GM23338 (cell line): Measurements from ENCODE around the gene GRK3. TPM values are rescaled to one million over a fixed set of nuclear protein-coding genes. Genes with fewer than 3 reads are reported as not detected.

Source experiments
- ATAC-seq: fragments of 200-7000 bp; cut with Tn5 transposase; 3 replicates; pipeline ENCODE4 v1.9.1; 2020
- DNase-seq: peaks from one replicate; pipeline ENCODE4 v3.0.0-alpha.2; 2015; ENCODE audit warnings: low spot score
- H2AFZ ChIP-seq: fragments of 200-600 bp; sonication (generic); 2 replicates; pipeline ENCODE4 v1.8.0; 2016; ENCODE audit warnings: antibody characterized with exemption, mild to moderate bottlenecking, moderate library complexity
- H3F3A ChIP-seq: fragments of 200-600 bp; sonication (generic); replicated peaks from 2 replicates; pipeline ENCODE4 v1.8.0; 2017; ENCODE audit warnings: antibody characterized with exemption, mixed run types, low read depth
- H3K27ac ChIP-seq: fragments of 200-600 bp; sonication (generic); 2 replicates; pipeline ENCODE4 v1.6.1; 2016; ENCODE audit warnings: low read depth
- H3K27me3 ChIP-seq: fragments of 200-600 bp; sonication (generic); 2 replicates; pipeline ENCODE4 v1.8.0; 2016; ENCODE audit warnings: mild to moderate bottlenecking, mixed run types, moderate library complexity; ENCODE audit not compliant: insufficient read depth
- H3K36me3 ChIP-seq: fragments of 200-600 bp; sonication (generic); 2 replicates; pipeline ENCODE4 v1.8.0; 2016; ENCODE audit warnings: mild to moderate bottlenecking; ENCODE audit not compliant: insufficient read depth
- H3K4me1 ChIP-seq: fragments of 200-600 bp; sonication (generic); 2 replicates; pipeline ENCODE4 v1.8.0; 2016; ENCODE audit warnings: mild to moderate bottlenecking, moderate library complexity; ENCODE audit not compliant: insufficient read depth
- H3K4me2 ChIP-seq: fragments of 200-600 bp; sonication (generic); 2 replicates; pipeline ENCODE4 v1.7.1; 2017; ENCODE audit warnings: mixed run types
- H3K4me3 ChIP-seq: fragments of 200-600 bp; sonication (generic); 2 replicates; pipeline ENCODE4 v1.6.1; 2016; ENCODE audit warnings: mixed run types
- H3K79me2 ChIP-seq: fragments of 200-600 bp; sonication (generic); replicated peaks from 2 replicates; pipeline ENCODE4 v1.8.0; 2017; ENCODE audit warnings: mild to moderate bottlenecking; ENCODE audit not compliant: insufficient read depth
- H3K9me2 ChIP-seq: fragments of 200-600 bp; sonication (generic); 2 replicates; pipeline ENCODE4 v1.8.0; 2017; ENCODE audit not compliant: insufficient read depth
- H4K20me1 ChIP-seq: fragments of 200-600 bp; sonication (generic); replicated peaks from 2 replicates; pipeline ENCODE4 v1.8.0; 2017; ENCODE audit warnings: mild to moderate bottlenecking; ENCODE audit not compliant: insufficient read depth
- H3K27ac Mint-ChIP-seq: 2 replicates; pipeline ENCODE4 v1.8.0; 2020; ENCODE audit warnings: inconsistent platforms, mild to moderate bottlenecking, moderate library complexity, mixed read lengths
- H3K27me3 Mint-ChIP-seq: 3 replicates; pipeline ENCODE4 v1.8.0; 2022; ENCODE audit warnings: low read depth, mild to moderate bottlenecking, moderate library complexity, mixed read lengths, inconsistent platforms; ENCODE audit not compliant: insufficient read depth, poor library complexity
- H3K36me3 Mint-ChIP-seq: 3 replicates; pipeline ENCODE4 v1.8.0; 2021; ENCODE audit warnings: low read depth, mild to moderate bottlenecking, inconsistent platforms, moderate library complexity, mixed read lengths
- H3K4me1 Mint-ChIP-seq: 3 replicates; pipeline ENCODE4 v1.8.0; 2020; ENCODE audit warnings: mild to moderate bottlenecking, inconsistent platforms, mixed read lengths
- H3K4me3 Mint-ChIP-seq: 3 replicates; pipeline ENCODE4 v1.8.0; 2021; ENCODE audit warnings: moderate library complexity, mild to moderate bottlenecking, inconsistent platforms, mixed read lengths
- H3K9me3 Mint-ChIP-seq: 3 replicates; pipeline ENCODE4 v1.8.0; 2020; ENCODE audit warnings: moderate library complexity, mild to moderate bottlenecking, inconsistent platforms, mixed read lengths
- CREB1 ChIP-seq: fragments of 250-450 bp; sonication (Bioruptor Pico); IDR thresholded peaks from 2 replicates; pipeline ENCODE4 v1.5.0; 2020; ENCODE audit warnings: low read depth, mild to moderate bottlenecking, moderate library complexity
- EZH2 ChIP-seq: fragments of 200-600 bp; sonication (generic); IDR thresholded peaks from one replicate; pipeline ENCODE4 v1.8.0; 2017; ENCODE audit warnings: antibody characterized with exemption, mild to moderate bottlenecking, low read depth; ENCODE audit not compliant: unreplicated experiment
- EZH2phosphoT487 ChIP-seq: fragments of 200-600 bp; sonication (generic); IDR thresholded peaks from one replicate; pipeline ENCODE4 v1.8.1; 2018; ENCODE audit warnings: antibody characterized with exemption; ENCODE audit not compliant: unreplicated experiment
- JUNB ChIP-seq: IDR thresholded peaks from one replicate; pipeline ENCODE4 v1.6.1; 2016; ENCODE audit warnings: antibody characterized with exemption; ENCODE audit not compliant: unreplicated experiment
- NANOG ChIP-seq: IDR thresholded peaks from 2 replicates; pipeline ENCODE4 v1.6.1; 2016; ENCODE audit warnings: antibody characterized with exemption, borderline replicate concordance
- POLR2AphosphoS5 ChIP-seq: IDR thresholded peaks from 2 replicates; pipeline ENCODE4 v1.6.1; 2016; ENCODE audit warnings: antibody characterized with exemption, low read depth
- STAT1 ChIP-seq: IDR thresholded peaks from one replicate; pipeline ENCODE4 v1.6.1; 2016; ENCODE audit warnings: antibody characterized with exemption; ENCODE audit not compliant: unreplicated experiment
- ZNF114 ChIP-seq: fragments of 250-450 bp; sonication (Bioruptor Pico); IDR thresholded peaks from 2 replicates; pipeline ENCODE4 v1.5.0; 2020; ENCODE audit warnings: mild to moderate bottlenecking, moderate library complexity
- ZNF331 ChIP-seq: fragments of 250-450 bp; sonication (Bioruptor Pico); IDR thresholded peaks from 2 replicates; pipeline ENCODE4 v1.5.0; 2020; ENCODE audit warnings: low read depth, mild to moderate bottlenecking, moderate library complexity
- polyA plus RNA-seq: library from polyadenylated mRNA; unstranded; fragments of >200 nt; fragmentation: Nextera tagmentation; extraction: Ambion mirVana; gene quantifications from 2 replicates; pipeline ENCODE4 v1.2.1, GENCODE V29; 2016
- total RNA-seq: library from RNA; depleted of rRNA; stranded (reverse); fragments of >200 nt; shearing (Covaris generic); gene quantifications from 2 replicates; pipeline ENCODE4 v1.2.3, GENCODE V29; 2014
- TF ChIP-seq, protein P1 (sequence below): IDR thresholded peaks from 2 replicates; pipeline ENCODE4 v1.6.1; 2016; ENCODE audit warnings: antibody characterized with exemption
- TF ChIP-seq, protein P2 (sequence below): fragments of 250-450 bp; sonication (Bioruptor Pico); IDR thresholded peaks from 2 replicates; pipeline ENCODE4 v1.5.0; 2020; ENCODE audit warnings: mild to moderate bottlenecking, moderate library complexity
- TF ChIP-seq, protein P3 (sequence below): IDR thresholded peaks from one replicate; pipeline ENCODE4 v1.6.1; 2018; ENCODE audit warnings: antibody characterized with exemption; ENCODE audit not compliant: unreplicated experiment
- TF ChIP-seq, protein P4 (sequence below), 2 experiments: fragments of 200-600 bp in 1 of 2; sonication (generic) in 1 of 2; conservative IDR thresholded peaks; 2 replicates each; pipeline versions ENCODE4 v1.5.1 to v1.6.1; 2016 to 2017; ENCODE audit warnings: antibody characterized with exemption in 2 of 2, low read depth in 2 of 2, mild to moderate bottlenecking in 2 of 2, moderate library complexity in 1 of 2

GRK3 gene
- total and polyA plus RNA-seq, 2 experiments from 2014 or later, result 6.0 to 25.3 TPM

DNA sequence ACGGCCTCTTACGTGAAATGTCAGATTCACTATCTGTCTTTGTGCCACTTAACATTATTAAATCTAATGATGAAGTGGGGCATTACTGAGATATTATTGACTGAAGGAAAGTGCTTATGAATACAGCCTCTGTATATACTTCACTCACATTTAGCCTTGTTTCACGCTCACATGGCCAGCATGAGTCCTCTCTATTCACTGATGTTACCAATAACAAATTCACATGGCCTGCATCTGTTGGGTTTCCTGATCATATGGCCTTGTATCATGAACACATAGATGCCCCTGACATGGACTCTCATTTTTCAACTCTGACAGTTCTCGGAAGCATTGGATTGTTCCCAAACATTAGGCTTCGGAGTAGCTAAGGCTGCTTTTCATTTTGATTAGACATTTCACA is 109.2 kb downstream of the GRK3 start:
- H3K36me3 ChIP-seq, result no peaks in the 10 kb centered on the region
- H3K36me3 Mint-ChIP-seq, result peaks cover 13% of the 10 kb centered on the region; the same call in 1 of the 3 replicates
- H3F3A ChIP-seq, result no peaks in the 10 kb centered on the region
- no peaks in the 10 kb centered on the region for H3K9me2 ChIP-seq
- ATAC-seq (no peak), DNase-seq (no peak)
- no peaks in the 10 kb centered on the region for H3K9me3 Mint-ChIP-seq
- H4K20me1 ChIP-seq, result no peaks in the 10 kb centered on the region
- no peak overlapping the region for H3K27ac Mint-ChIP-seq
- H3K4me3 ChIP-seq, result no peak overlapping the region
- H3K27me3 ChIP-seq, result no peaks in the 10 kb centered on the region
- no peak overlapping the region for H3K4me2 ChIP-seq
- no peak overlapping the region for H3K4me3 Mint-ChIP-seq
- TF ChIP-seq NANOG, result no peak
- TF ChIP-seq, protein P1, sequence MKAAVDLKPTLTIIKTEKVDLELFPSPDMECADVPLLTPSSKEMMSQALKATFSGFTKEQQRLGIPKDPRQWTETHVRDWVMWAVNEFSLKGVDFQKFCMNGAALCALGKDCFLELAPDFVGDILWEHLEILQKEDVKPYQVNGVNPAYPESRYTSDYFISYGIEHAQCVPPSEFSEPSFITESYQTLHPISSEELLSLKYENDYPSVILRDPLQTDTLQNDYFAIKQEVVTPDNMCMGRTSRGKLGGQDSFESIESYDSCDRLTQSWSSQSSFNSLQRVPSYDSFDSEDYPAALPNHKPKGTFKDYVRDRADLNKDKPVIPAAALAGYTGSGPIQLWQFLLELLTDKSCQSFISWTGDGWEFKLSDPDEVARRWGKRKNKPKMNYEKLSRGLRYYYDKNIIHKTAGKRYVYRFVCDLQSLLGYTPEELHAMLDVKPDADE, result no peak
- no peak for TF ChIP-seq ZNF114 (CRISPR knock-in tag)
- TF ChIP-seq POLR2AphosphoS5, result no peak
- no peak for TF ChIP-seq EZH2
- TF ChIP-seq CREB1 (CRISPR knock-in tag), result no peak
- no peak for TF ChIP-seq STAT1
- TF ChIP-seq, protein P2, sequence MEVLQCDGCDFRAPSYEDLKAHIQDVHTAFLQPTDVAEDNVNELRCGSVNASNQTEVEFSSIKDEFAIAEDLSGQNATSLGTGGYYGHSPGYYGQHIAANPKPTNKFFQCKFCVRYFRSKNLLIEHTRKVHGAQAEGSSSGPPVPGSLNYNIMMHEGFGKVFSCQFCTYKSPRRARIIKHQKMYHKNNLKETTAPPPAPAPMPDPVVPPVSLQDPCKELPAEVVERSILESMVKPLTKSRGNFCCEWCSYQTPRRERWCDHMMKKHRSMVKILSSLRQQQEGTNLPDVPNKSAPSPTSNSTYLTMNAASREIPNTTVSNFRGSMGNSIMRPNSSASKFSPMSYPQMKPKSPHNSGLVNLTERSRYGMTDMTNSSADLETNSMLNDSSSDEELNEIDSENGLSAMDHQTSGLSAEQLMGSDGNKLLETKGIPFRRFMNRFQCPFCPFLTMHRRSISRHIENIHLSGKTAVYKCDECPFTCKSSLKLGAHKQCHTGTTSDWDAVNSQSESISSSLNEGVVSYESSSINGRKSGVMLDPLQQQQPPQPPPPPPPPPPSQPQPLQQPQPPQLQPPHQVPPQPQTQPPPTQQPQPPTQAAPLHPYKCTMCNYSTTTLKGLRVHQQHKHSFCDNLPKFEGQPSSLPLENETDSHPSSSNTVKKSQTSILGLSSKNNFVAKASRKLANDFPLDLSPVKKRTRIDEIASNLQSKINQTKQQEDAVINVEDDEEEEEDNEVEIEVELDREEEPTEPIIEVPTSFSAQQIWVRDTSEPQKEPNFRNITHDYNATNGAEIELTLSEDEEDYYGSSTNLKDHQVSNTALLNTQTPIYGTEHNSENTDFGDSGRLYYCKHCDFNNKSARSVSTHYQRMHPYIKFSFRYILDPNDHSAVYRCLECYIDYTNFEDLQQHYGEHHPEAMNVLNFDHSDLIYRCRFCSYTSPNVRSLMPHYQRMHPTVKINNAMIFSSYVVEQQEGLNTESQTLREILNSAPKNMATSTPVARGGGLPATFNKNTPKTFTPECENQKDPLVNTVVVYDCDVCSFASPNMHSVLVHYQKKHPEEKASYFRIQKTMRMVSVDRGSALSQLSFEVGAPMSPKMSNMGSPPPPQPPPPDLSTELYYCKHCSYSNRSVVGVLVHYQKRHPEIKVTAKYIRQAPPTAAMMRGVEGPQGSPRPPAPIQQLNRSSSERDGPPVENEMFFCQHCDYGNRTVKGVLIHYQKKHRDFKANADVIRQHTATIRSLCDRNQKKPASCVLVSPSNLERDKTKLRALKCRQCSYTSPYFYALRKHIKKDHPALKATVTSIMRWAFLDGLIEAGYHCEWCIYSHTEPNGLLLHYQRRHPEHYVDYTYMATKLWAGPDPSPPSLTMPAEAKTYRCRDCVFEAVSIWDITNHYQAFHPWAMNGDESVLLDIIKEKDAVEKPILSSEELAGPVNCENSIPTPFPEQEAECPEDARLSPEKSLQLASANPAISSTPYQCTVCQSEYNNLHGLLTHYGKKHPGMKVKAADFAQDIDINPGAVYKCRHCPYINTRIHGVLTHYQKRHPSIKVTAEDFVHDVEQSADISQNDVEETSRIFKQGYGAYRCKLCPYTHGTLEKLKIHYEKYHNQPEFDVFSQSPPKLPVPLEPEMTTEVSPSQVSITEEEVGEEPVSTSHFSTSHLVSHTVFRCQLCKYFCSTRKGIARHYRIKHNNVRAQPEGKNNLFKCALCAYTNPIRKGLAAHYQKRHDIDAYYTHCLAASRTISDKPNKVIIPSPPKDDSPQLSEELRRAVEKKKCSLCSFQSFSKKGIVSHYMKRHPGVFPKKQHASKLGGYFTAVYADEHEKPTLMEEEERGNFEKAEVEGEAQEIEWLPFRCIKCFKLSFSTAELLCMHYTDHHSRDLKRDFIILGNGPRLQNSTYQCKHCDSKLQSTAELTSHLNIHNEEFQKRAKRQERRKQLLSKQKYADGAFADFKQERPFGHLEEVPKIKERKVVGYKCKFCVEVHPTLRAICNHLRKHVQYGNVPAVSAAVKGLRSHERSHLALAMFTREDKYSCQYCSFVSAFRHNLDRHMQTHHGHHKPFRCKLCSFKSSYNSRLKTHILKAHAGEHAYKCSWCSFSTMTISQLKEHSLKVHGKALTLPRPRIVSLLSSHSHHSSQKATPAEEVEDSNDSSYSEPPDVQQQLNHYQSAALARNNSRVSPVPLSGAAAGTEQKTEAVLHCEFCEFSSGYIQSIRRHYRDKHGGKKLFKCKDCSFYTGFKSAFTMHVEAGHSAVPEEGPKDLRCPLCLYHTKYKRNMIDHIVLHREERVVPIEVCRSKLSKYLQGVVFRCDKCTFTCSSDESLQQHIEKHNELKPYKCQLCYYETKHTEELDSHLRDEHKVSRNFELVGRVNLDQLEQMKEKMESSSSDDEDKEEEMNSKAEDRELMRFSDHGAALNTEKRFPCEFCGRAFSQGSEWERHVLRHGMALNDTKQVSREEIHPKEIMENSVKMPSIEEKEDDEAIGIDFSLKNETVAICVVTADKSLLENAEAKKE (CRISPR knock-in tag), result no peak
- TF ChIP-seq, protein P3, sequence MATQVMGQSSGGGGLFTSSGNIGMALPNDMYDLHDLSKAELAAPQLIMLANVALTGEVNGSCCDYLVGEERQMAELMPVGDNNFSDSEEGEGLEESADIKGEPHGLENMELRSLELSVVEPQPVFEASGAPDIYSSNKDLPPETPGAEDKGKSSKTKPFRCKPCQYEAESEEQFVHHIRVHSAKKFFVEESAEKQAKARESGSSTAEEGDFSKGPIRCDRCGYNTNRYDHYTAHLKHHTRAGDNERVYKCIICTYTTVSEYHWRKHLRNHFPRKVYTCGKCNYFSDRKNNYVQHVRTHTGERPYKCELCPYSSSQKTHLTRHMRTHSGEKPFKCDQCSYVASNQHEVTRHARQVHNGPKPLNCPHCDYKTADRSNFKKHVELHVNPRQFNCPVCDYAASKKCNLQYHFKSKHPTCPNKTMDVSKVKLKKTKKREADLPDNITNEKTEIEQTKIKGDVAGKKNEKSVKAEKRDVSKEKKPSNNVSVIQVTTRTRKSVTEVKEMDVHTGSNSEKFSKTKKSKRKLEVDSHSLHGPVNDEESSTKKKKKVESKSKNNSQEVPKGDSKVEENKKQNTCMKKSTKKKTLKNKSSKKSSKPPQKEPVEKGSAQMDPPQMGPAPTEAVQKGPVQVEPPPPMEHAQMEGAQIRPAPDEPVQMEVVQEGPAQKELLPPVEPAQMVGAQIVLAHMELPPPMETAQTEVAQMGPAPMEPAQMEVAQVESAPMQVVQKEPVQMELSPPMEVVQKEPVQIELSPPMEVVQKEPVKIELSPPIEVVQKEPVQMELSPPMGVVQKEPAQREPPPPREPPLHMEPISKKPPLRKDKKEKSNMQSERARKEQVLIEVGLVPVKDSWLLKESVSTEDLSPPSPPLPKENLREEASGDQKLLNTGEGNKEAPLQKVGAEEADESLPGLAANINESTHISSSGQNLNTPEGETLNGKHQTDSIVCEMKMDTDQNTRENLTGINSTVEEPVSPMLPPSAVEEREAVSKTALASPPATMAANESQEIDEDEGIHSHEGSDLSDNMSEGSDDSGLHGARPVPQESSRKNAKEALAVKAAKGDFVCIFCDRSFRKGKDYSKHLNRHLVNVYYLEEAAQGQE, result no peak
- no peak for TF ChIP-seq JUNB
- TF ChIP-seq, protein P4, sequence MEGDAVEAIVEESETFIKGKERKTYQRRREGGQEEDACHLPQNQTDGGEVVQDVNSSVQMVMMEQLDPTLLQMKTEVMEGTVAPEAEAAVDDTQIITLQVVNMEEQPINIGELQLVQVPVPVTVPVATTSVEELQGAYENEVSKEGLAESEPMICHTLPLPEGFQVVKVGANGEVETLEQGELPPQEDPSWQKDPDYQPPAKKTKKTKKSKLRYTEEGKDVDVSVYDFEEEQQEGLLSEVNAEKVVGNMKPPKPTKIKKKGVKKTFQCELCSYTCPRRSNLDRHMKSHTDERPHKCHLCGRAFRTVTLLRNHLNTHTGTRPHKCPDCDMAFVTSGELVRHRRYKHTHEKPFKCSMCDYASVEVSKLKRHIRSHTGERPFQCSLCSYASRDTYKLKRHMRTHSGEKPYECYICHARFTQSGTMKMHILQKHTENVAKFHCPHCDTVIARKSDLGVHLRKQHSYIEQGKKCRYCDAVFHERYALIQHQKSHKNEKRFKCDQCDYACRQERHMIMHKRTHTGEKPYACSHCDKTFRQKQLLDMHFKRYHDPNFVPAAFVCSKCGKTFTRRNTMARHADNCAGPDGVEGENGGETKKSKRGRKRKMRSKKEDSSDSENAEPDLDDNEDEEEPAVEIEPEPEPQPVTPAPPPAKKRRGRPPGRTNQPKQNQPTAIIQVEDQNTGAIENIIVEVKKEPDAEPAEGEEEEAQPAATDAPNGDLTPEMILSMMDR (conservative IDR thresholded peaks at IDR 0.05; ENCODE audit: low read depth in 2 of 2), result no peak
- TF ChIP-seq EZH2phosphoT487, result no peak
- TF ChIP-seq ZNF331 (CRISPR knock-in tag), result no peak
- no peaks in the 10 kb centered on the region for H3K79me2 ChIP-seq
- H3K27ac ChIP-seq, result peak overlapping the region; percentile 35; the same call in 1 of the 2 replicates
- H2AFZ ChIP-seq, result no peak overlapping the region
- H3K27me3 Mint-ChIP-seq, result no peaks in the 10 kb centered on the region
- H3K4me1 ChIP-seq, result peaks cover 13% of the 10 kb centered on the region
- peaks cover 12% of the 10 kb centered on the region for H3K4me1 Mint-ChIP-seq
